ENCODE results near the gene SUFU. TPM values are rescaled to one million over a fixed set of nuclear protein-coding genes. Genes with fewer than 3 reads are reported as not detected.

Gene SUFU
- total and polyA plus RNA-seq, 2 of the 13 experiments (the other 11 are each of a cell fraction or from before 2014, with no cell fraction given) = 2.9 to 5.5 TPM

- H3K9ac ChIP-seq (ENCODE audit: insufficient read depth, low read depth, low read length) = no peak overlapping the region
- no peak for FAIRE-seq
- H3K79me2 ChIP-seq (ENCODE audit: insufficient read depth, low read length) = peaks cover 28% of the 10 kb centered on the region
- ChIA-PET POLR2A (no interaction called here), CTCF (ENCODE audit: low intra/inter-chr PET ratio, low total read pairs) (no interaction called here)
- TF ChIP-seq THAP11 (CRISPR knock-in tag; IDR thresholded peaks at IDR 0.05) (no peak), XRCC5 (optimal IDR thresholded peaks at IDR 0.05; ENCODE audit: low read length) (no peak), ZNF781 (CRISPR knock-in tag; IDR thresholded peaks at IDR 0.05; ENCODE audit: borderline replicate concordance, not compliant biosample characterization) (no peak)
- in situ Hi-C loops (cut with HindIII; ENCODE audit: extremely low pct_ligation_motif_present, low pct_unique_long_range_greater_than_20kb) = no loop called here
- H3K9me3 ChIP-seq (ENCODE audit: low read length) = no peaks in the 10 kb centered on the region
- DNase-seq (ENCODE audit: low spot score) = no peak
- no peak overlapping the region for H3K4me2 ChIP-seq (ENCODE audit: low read depth, low read length)
- no peak overlapping the region for H3K4me3 ChIP-seq (replicated peaks in 1 of 3; ENCODE audit: insufficient read depth in 1 of 3, low read depth in 2 of 3, low read length in 3 of 3)
- H4K20me1 ChIP-seq (ENCODE audit: insufficient read depth, low read length) = 0 out of 2 replicates have a peak, but pooled peaks cover 3% of the 10 kb centered on the region
- H3K27ac ChIP-seq (ENCODE audit: extremely low read length, insufficient read depth, low read length) = no peak overlapping the region
- no TSS peak for BruUV-seq (replicated peaks)
- intact Hi-C loops (cut with micrococcal nuclease; ENCODE audit: unreplicated experiment) = loop anchor here (10.0 kb wide), 1 partner anchor 694 kb away; the partner anchor contains the start of gene OGA
- H3K4me1 ChIP-seq (ENCODE audit: insufficient read depth, low read length) = peaks cover 34% of the 10 kb centered on the region
- no peak for ATAC-seq
- peaks cover 5 to 40% of the 10 kb centered on the region in 2 experiments; a peak in 3 of 5 replicates for H3K36me3 ChIP-seq (replicated peaks in 1 of 2; ENCODE audit: control insufficient read depth in 1 of 2, insufficient read depth in 2 of 2, low read length in 2 of 2)
- H2AFZ ChIP-seq (ENCODE audit: low read length) = no peak overlapping the region
- H3K27me3 ChIP-seq (ENCODE audit: control insufficient read depth in 1 of 2, insufficient read depth in 2 of 2, low read length in 2 of 2) = no peaks in the 10 kb centered on the region; a peak in 1 of 5 replicates
- WGBS (ENCODE audit: low lambda C conversion rate) = 88% methylated on average over 1 of the region's 1 CpG
Observed at GRCh38 chr10:102508506-102508905, 4.7 kb downstream of the SUFU start.

GRCh38 chr10:102509387-102509786, 5.6 kb downstream of the SUFU start:
- BruUV-seq (replicated peaks) = no TSS peak
- Histone ChIP-seq H3K36me3 (replicated peaks in 1 of 2; ENCODE audit: control insufficient read depth in 1 of 2, insufficient read depth in 2 of 2, low read length in 2 of 2) (peaks cover 7 to 44% of the 10 kb centered on the region in 2 experiments; a peak in 4 of 5 replicates), H3K4me1 (ENCODE audit: insufficient read depth, low read length) (peaks cover 34% of the 10 kb centered on the region), H3K4me3 (replicated peaks in 1 of 3; ENCODE audit: insufficient read depth in 1 of 3, low read depth in 2 of 3, low read length in 3 of 3) (no peak overlapping the region), H3K4me2 (ENCODE audit: low read depth, low read length) (no peak overlapping the region), H3K9ac (ENCODE audit: insufficient read depth, low read depth, low read length) (no peak overlapping the region), H3K27me3 (ENCODE audit: control insufficient read depth in 1 of 2, insufficient read depth in 2 of 2, low read length in 2 of 2) (no peaks in the 10 kb centered on the region; a peak in 1 of 5 replicates), H3K79me2 (ENCODE audit: insufficient read depth, low read length) (peaks cover 24% of the 10 kb centered on the region), H4K20me1 (ENCODE audit: insufficient read depth, low read length) (0 out of 2 replicates have a peak, but pooled peaks cover 3% of the 10 kb centered on the region), H2AFZ (ENCODE audit: low read length) (no peak overlapping the region), H3K27ac (ENCODE audit: extremely low read length, insufficient read depth, low read length) (no peak overlapping the region), H3K9me3 (ENCODE audit: low read length) (no peaks in the 10 kb centered on the region)
- FAIRE-seq (no peak), ATAC-seq (no peak), DNase-seq (ENCODE audit: low spot score) (no peak)
- ChIA-PET POLR2A (no interaction called here), CTCF (ENCODE audit: low intra/inter-chr PET ratio, low total read pairs) (no interaction called here)
- TF ChIP-seq HNF4G (IDR thresholded peaks at IDR 0.05; ENCODE audit: borderline replicate concordance, low read depth, low read length) = no peak
- no peak for TF ChIP-seq HNF4G (CRISPR knock-in tag; IDR thresholded peaks at IDR 0.05; ENCODE audit: borderline replicate concordance, low read depth)
- TF ChIP-seq ZNF326 (CRISPR knock-in tag; IDR thresholded peaks at IDR 0.05; ENCODE audit: borderline replicate concordance) = no peak
- no peak for TF ChIP-seq WIZ (CRISPR knock-in tag; IDR thresholded peaks at IDR 0.05)
- no peak for TF ChIP-seq NRL (CRISPR knock-in tag; IDR thresholded peaks at IDR 0.05; ENCODE audit: borderline replicate concordance)
- no peak for TF ChIP-seq KLF16 (CRISPR knock-in tag; IDR thresholded peaks at IDR 0.05)
- TF ChIP-seq ZNF781 (CRISPR knock-in tag; IDR thresholded peaks at IDR 0.05; ENCODE audit: borderline replicate concordance, not compliant biosample characterization) = no peak
- no peak for TF ChIP-seq KDM6A (CRISPR knock-in tag; IDR thresholded peaks at IDR 0.05; ENCODE audit: low read depth)
- TF ChIP-seq SRSF4 (IDR thresholded peaks at IDR 0.05; ENCODE audit: low read depth, low read length, poor library complexity, severe bottlenecking) = no peak
- no peak for TF ChIP-seq FOXJ3 (CRISPR knock-in tag; IDR thresholded peaks at IDR 0.05; ENCODE audit: borderline replicate concordance)
- no peak for TF ChIP-seq HNRNPUL1 (IDR thresholded peaks at IDR 0.05; ENCODE audit: low read depth, low read length)
- TF ChIP-seq HOXD1 (CRISPR knock-in tag; IDR thresholded peaks at IDR 0.05) = no peak
- intact Hi-C loops (cut with micrococcal nuclease; ENCODE audit: unreplicated experiment) (loop anchor here (10.0 kb wide), 1 partner anchor 695 kb away; the partner anchor contains the start of gene OGA), in situ Hi-C loops (cut with HindIII; ENCODE audit: extremely low pct_ligation_motif_present, low pct_unique_long_range_greater_than_20kb) (no loop called here)
- WGBS (ENCODE audit: low lambda C conversion rate) = 77% methylated on average over 2 of the region's 2 CpGs

Data from HepG2 (cell line).